ENCODE data around the gene C20orf202.
"Not testable (repeated sequence)": the region's sequence is repeated elsewhere in the genome, so short reads cannot be mapped to it uniquely, and the experiment has no call there.

Gene C20orf202

DNA sequence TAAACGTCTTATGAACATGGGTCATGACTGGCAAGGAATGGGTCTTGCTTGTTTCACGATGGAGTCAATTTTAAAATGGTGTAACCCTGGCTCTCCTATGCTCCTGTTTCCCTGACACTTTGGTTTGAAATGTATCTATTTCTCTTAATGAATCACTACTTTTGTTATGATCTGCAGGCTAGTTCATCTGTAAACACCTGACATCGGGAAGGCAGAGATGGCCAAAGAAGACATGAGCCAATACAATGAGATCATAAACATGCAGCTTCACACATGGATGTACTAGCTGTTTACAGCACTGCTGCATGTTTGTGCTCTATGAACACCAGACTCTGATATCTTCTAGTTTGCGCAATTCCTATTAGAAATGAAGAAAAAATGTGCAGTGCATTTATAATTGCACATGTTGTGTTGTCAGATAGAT, 11.6 kb downstream of the C20orf202 start:
- H3K9ac ChIP-seq: no peak overlapping the region
- H3K4me3 ChIP-seq (IDR thresholded peaks at IDR 0.05; ENCODE audit: insufficient read depth, low read depth, low read length): no peak overlapping the region
- TF ChIP-seq, protein P1, sequence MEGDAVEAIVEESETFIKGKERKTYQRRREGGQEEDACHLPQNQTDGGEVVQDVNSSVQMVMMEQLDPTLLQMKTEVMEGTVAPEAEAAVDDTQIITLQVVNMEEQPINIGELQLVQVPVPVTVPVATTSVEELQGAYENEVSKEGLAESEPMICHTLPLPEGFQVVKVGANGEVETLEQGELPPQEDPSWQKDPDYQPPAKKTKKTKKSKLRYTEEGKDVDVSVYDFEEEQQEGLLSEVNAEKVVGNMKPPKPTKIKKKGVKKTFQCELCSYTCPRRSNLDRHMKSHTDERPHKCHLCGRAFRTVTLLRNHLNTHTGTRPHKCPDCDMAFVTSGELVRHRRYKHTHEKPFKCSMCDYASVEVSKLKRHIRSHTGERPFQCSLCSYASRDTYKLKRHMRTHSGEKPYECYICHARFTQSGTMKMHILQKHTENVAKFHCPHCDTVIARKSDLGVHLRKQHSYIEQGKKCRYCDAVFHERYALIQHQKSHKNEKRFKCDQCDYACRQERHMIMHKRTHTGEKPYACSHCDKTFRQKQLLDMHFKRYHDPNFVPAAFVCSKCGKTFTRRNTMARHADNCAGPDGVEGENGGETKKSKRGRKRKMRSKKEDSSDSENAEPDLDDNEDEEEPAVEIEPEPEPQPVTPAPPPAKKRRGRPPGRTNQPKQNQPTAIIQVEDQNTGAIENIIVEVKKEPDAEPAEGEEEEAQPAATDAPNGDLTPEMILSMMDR (conservative IDR thresholded peaks at IDR 0.05; ENCODE audit: low read depth, low read length): no peak
- H4K20me1 ChIP-seq (ENCODE audit: insufficient read depth): no peaks in the 10 kb centered on the region
- no peaks in the 10 kb centered on the region for H3K27me3 ChIP-seq (ENCODE audit: insufficient read depth, low read depth)
- H2AFZ ChIP-seq (ENCODE audit: low read depth): no peak overlapping the region
- H3K27ac ChIP-seq: no peak overlapping the region
- no peaks in the 10 kb centered on the region for H3K36me3 ChIP-seq (ENCODE audit: insufficient read depth)
- peaks cover 7% of the 10 kb centered on the region for H3K4me1 ChIP-seq (ENCODE audit: low read depth, poor library complexity, severe bottlenecking)
- no peak overlapping the region for H3K4me2 ChIP-seq
- H3K79me2 ChIP-seq (ENCODE audit: insufficient read depth, low read depth): no peaks in the 10 kb centered on the region

DNA sequence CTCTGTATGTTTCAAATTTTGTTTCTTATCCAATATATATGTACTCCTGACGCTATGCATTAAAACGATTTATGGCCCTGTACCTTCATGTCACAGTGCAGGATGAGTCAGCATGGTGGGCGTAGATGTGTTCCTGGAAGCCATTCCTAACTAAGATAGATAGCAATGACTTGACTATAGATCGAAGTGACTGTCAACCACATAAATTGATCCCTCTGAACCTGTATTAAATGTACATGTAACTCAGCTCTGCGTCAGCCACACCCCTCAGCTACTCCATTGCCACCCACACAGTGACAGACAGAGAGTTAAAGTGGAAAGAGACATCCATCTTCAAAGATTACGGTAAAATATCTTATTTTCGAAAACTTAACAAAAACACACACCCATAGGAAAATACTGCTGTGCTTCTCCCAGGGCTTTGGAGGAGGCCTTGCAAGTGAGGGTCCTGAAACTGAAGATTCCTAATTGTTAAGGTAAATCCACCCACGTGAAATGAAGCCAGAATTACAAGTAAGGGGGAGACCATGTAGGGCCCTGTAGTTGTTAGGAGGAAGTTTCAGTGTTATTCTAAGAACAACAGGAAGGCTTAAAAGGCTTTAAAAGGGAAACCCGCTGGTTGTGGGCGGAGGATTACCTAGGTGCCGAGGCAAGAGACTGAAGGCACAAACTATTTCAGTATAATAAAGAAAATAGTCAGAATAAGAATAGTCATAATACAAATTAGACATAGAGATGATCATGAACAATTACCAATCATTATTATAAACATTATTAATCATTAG, 12.3 kb downstream of the C20orf202 start:
- TF ChIP-seq, protein P1 (conservative IDR thresholded peaks at IDR 0.05; ENCODE audit: low read depth, low read length): no peak
- H3K27me3 ChIP-seq (ENCODE audit: insufficient read depth, low read depth): no peaks in the 10 kb centered on the region
- H2AFZ ChIP-seq (ENCODE audit: low read depth): no peak overlapping the region
- H3K4me3 ChIP-seq (IDR thresholded peaks at IDR 0.05; ENCODE audit: insufficient read depth, low read depth, low read length): no peak overlapping the region
- H3K27ac ChIP-seq: no peak overlapping the region
- no peaks in the 10 kb centered on the region for H4K20me1 ChIP-seq (ENCODE audit: insufficient read depth)
- no peak overlapping the region for H3K9ac ChIP-seq
- H3K4me2 ChIP-seq: no peak overlapping the region
- no peaks in the 10 kb centered on the region for H3K36me3 ChIP-seq (ENCODE audit: insufficient read depth)
- H3K4me1 ChIP-seq (ENCODE audit: low read depth, poor library complexity, severe bottlenecking): peaks cover 7% of the 10 kb centered on the region
- no peaks in the 10 kb centered on the region for H3K79me2 ChIP-seq (ENCODE audit: insufficient read depth, low read depth)

DNA sequence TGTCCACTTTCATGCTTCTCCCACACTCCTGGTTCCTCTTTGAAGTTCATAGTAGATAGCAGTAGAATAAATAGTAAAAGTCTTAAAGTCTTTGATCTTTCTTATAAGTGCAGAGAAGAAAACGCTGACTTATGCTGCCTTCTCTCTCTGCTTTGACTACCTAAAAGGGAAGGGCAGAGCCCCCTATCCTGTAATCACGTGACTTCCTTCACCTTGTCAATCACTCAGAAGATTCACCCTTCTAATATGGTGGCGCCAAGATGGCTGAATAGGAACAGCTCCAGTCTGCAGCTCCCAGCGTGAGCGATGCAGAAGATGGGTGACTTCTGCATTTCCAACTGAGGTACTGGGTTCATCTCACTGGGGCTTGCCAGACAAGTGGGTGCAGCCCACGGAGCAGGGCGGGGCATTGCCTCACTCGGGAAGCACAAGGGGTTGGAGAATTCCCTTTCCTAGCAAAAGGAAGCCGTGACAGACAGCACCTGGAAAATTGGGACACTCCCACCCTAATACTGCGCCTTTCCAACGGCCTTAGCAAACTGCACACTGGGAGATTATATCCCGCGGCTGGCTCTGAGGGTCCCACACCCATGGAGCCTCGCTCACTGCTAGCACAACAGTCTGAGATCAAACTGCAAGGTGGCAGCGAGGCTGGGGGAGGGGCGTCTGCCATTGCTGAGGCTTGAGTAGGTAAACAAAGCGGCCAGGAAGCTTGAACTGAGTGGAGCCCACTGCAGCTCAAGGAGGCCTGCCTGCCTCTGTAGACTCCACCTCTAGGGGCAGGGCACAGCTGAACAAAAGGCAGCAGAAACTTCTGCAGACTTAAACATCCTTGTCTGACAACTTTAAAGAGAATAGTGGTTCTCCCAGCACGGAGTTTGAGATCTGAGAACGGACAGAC, 13.5 kb downstream of the C20orf202 start:
- H4K20me1 ChIP-seq (ENCODE audit: insufficient read depth); H3K4me3 ChIP-seq (IDR thresholded peaks at IDR 0.05; ENCODE audit: insufficient read depth, low read depth, low read length); H3K4me2 ChIP-seq; H3K79me2 ChIP-seq (ENCODE audit: insufficient read depth, low read depth); H3K27ac ChIP-seq; H3K27me3 ChIP-seq (ENCODE audit: insufficient read depth, low read depth); H3K9ac ChIP-seq; H3K36me3 ChIP-seq (ENCODE audit: insufficient read depth); H3K4me1 ChIP-seq (ENCODE audit: low read depth, poor library complexity, severe bottlenecking); H2AFZ ChIP-seq (ENCODE audit: low read depth): not testable (repeated sequence)

DNA sequence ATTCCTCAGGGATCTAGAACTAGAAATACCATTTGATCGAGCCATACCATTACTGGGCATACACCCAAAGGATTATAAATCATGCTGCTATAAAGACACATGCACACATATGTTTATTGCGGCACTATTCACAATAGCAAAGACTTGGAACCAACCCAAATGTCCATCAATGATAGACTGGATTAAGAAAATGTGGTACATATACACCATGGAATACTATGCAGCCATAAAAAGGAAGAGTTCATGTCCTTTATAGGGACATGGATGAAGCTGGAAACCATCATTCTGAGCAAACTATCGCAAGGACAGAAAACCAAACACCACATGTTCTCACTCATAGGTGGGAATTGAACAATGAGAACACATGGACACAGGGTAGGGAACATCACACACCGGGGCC, 19.5 kb downstream of the C20orf202 start:
- not testable (repeated sequence) for H3K4me1 ChIP-seq (ENCODE audit: low read depth, poor library complexity, severe bottlenecking); H4K20me1 ChIP-seq (ENCODE audit: insufficient read depth); H3K27ac ChIP-seq

DNA sequence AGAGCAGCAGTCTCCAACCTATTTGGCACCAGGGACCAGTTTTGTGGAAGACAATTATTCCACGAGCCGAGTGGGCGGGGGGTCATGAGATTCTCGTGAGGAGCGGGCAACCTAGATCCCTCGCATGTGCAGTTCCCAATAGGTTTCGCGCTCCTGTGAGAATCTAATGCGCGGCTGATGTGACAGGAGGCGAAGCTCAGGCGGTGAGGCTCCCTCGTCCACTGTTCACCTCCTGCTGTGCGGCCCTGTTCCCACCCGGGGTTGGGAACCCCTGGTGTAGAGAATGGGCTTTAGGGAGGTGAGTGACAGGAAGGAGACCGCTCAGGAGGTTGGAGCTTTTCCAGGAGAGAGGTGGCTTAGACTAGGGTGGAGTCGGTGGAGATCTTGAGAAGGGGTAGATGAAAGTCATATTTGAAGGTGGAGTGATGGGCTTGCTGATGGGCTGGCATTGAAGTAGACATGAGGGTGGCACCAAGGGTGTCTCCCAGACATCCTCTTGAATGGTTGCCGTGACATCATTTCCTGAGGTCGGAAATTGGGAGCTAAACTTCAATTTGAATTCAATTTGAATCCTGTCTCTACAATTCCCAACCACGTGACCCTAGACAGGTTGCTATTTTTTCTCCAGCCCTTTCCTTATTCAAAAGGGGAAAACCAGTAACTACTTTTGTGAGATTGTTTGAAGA, 21.1 kb downstream of the C20orf202 start:
- Histone ChIP-seq H2AFZ (ENCODE audit: low read depth) (no peak overlapping the region), H3K4me1 (ENCODE audit: low read depth, poor library complexity, severe bottlenecking) (peaks cover 2% of the 10 kb centered on the region), H3K36me3 (ENCODE audit: insufficient read depth) (no peaks in the 10 kb centered on the region), H3K4me3 (IDR thresholded peaks at IDR 0.05; ENCODE audit: insufficient read depth, low read depth, low read length) (no peak overlapping the region), H3K27me3 (ENCODE audit: insufficient read depth, low read depth) (no peaks in the 10 kb centered on the region), H3K79me2 (ENCODE audit: insufficient read depth, low read depth) (no peaks in the 10 kb centered on the region), H4K20me1 (ENCODE audit: insufficient read depth) (no peaks in the 10 kb centered on the region), H3K4me2 (no peak overlapping the region), H3K27ac (no peak overlapping the region), H3K9ac (no peak overlapping the region)
- TF ChIP-seq, protein P1 (conservative IDR thresholded peaks at IDR 0.05; ENCODE audit: low read depth, low read length): no peak

More for the DNA sequence above, 19.5 kb downstream of the C20orf202 start:
- H3K4me2 ChIP-seq; H2AFZ ChIP-seq (ENCODE audit: low read depth); H3K4me3 ChIP-seq (IDR thresholded peaks at IDR 0.05; ENCODE audit: insufficient read depth, low read depth, low read length); H3K79me2 ChIP-seq (ENCODE audit: insufficient read depth, low read depth); H3K9ac ChIP-seq; H3K36me3 ChIP-seq (ENCODE audit: insufficient read depth); H3K27me3 ChIP-seq (ENCODE audit: insufficient read depth, low read depth): not testable (repeated sequence)

Measured in KMS-11 (cell line).